Endothelial cell of umbilical vein (primary cell): ENCODE results near the gene LRRC4B.

Source experiments
- CTCF ChIP-seq, 2 donors: IDR thresholded peaks; 1 replicate in 1 of 2; 2 replicates in 1 of 2; pipeline ENCODE4 v1.5.1; 2011; ENCODE audit warnings: low read length in 2 of 2, mild to moderate bottlenecking in 2 of 2, moderate library complexity in 2 of 2, control low read depth in 1 of 2, inconsistent platforms in 1 of 2, low read depth in 1 of 2; ENCODE audit not compliant: insufficient read depth in 1 of 2; ENCODE audit errors: extremely low read depth in 1 of 2
- MAX ChIP-seq: IDR thresholded peaks from 2 replicates; pipeline ENCODE4 v1.6.1; 2011; ENCODE audit not compliant: insufficient read depth, insufficient read length
- MYC ChIP-seq: IDR thresholded peaks from one replicate; pipeline ENCODE4 v1.6.1; 2011; ENCODE audit warnings: mild to moderate bottlenecking, low read depth, low read length
- POLR2AphosphoS5 ChIP-seq: IDR thresholded peaks from 2 replicates; pipeline ENCODE4 v1.6.1; 2012; ENCODE audit warnings: low read depth, mild to moderate bottlenecking, control low read depth, low read length, moderate library complexity; ENCODE audit not compliant: insufficient read depth

GRCh38 chr19:50516456-50516855 is 51.8 kb downstream of the LRRC4B start:
- TF ChIP-seq CTCF (IDR thresholded peaks at IDR 0.05; ENCODE audit: extremely low read depth in 1 of 2, insufficient read depth in 1 of 2, low read depth in 1 of 2, low read length in 2 of 2) (no peak), MAX (no peak), POLR2AphosphoS5 (no peak), MYC (no peak)
